Kidney (tissue), 14 donors: ENCODE measurements around the gene RAB33A. TPM values are rescaled to one million over a fixed set of nuclear protein-coding genes. Genes with fewer than 3 reads are reported as not detected.

Source experiments
- DNase-seq, 5 donors: peaks; one replicate each; pipeline ENCODE4 v3.0.0-alpha.2; 2013 to 2020
- FAIRE-seq: peaks from 2 replicates; lab custom pipeline; 2012; peaks lifted over from hg19 to GRCh38; lab: Jason Lieb, UNC
- H3K27ac ChIP-seq, 2 donors: one replicate each; pipeline ENCODE4 v1.7.0; 2013; ENCODE audit warnings: low read depth in 2 of 2, low read length in 2 of 2, inconsistent platforms in 1 of 2
- H3K27me3 ChIP-seq: one replicate; pipeline ENCODE4 v1.7.1; 2013; ENCODE audit warnings: low read length, inconsistent platforms; ENCODE audit not compliant: control insufficient read depth, insufficient read depth
- H3K36me3 ChIP-seq, 3 donors: one replicate each; pipeline versions ENCODE4 v1.7.0 to v1.7.1; 2013; ENCODE audit warnings: low read length in 3 of 3, control low read depth in 1 of 3, inconsistent platforms in 1 of 3; ENCODE audit not compliant: insufficient read depth in 3 of 3, control insufficient read depth in 2 of 3
- H3K4me1 ChIP-seq, 3 donors: one replicate each; pipeline versions ENCODE4 v1.7.0 to v1.7.1; 2013; ENCODE audit warnings: low read length in 3 of 3, inconsistent platforms in 1 of 3, low read depth in 1 of 3; ENCODE audit not compliant: control insufficient read depth in 2 of 3, insufficient read depth in 2 of 3
- H3K4me3 ChIP-seq, 3 donors: one replicate each; pipeline versions ENCODE4 v1.7.0 to v1.8.1; 2013; ENCODE audit warnings: low read length in 3 of 3, control low read depth in 1 of 3, inconsistent platforms in 1 of 3
- H3K9ac ChIP-seq, 3 donors: one replicate each; pipeline versions ENCODE4 v1.7.0 to v1.7.1; 2013; ENCODE audit warnings: low read length in 3 of 3, control low read depth in 1 of 3, inconsistent platforms in 1 of 3
- H3K9me3 ChIP-seq, 3 donors: one replicate each; pipeline versions ENCODE4 v1.7.0 to v1.7.1; 2013; ENCODE audit warnings: low read length in 3 of 3, control low read depth in 1 of 3, inconsistent platforms in 1 of 3; ENCODE audit not compliant: control insufficient read depth in 2 of 3, insufficient read depth in 1 of 3
- intact Hi-C: fragments of 100-400 bp; cut with DNase I; formaldehyde crosslinking; loops from one replicate; pipeline ENCODE4 v1.11.1; 2022
- polyA plus RNA-seq: library from polyadenylated mRNA; stranded (reverse); fragments of 350-450 nt; fragmentation: Illumina TruSeq; extraction: RNeasy Lipid Tissue Mini Kit (QIAGEN cat#74804); gene quantifications from one replicate; pipeline ENCODE4 v1.2.3, GENCODE V29; 2014; ENCODE audit warnings: low read depth, low replicate concordance; ENCODE audit not compliant: insufficient read depth
- total RNA-seq: library from RNA; stranded (reverse); fragmentation: NEBNext Ultra II Directional; extraction: Animal tissue kit (Norgen Biotek cat#: 25700); gene quantifications from one replicate; pipeline ENCODE4 v1.2.1, GENCODE V29; 2021
- TF ChIP-seq, protein P1 (sequence below): IDR thresholded peaks from 3 replicates; pipeline ENCODE4 v1.5.1; 2012; ENCODE audit warnings: mild to moderate bottlenecking, moderate library complexity, borderline replicate concordance; ENCODE audit not compliant: insufficient read depth; ENCODE audit errors: extremely low read depth
- donor health status: control.
- donor health status: control.
- donor health status: control.
- donor health status: control.
- donor health status: control.
- donor health status: DM: yes; HTN: yes; CAD: no.
- donor health status: Normal renal cell carcinoma (clear cell type).

The RAB33A gene
- total and polyA plus RNA-seq, 2 donors from 2014 or later, result 2.9 TPM; not detected in 1

DNA sequence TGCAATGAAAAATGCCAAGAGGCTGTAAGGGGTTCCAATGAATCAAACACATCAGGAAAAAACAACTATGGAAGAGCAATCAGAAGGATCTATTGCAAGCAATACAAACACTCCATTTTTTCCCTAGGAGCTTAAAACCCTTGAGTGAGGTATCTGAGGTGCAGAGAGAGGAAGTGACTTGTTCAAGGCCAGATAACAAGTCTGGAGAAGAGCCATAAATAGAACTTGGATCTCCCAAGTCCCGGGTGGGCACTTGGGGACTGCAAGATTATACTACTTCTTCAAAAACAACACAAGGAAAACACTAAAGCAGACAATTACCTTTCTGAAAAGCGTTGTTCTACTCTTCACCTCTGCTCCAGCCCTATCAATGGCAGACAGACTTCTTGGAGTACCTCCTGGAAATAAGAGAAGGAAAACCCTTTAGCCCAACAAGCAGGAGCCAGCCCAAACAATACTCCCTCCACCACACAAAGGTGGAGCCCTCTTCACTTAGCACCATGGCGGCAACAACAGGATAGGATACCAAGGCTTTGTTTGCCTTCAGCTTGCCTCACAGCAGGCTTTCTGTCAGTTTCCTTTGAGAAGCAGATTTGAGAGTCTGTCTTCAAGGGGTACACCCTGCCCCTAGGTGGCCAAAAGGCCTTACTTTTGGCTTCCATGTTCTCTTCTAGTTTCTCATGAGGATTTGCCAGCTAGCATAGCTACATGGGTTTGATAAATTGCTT lies 32.1 kb upstream of the RAB33A start:
- no peak overlapping the region for H3K9ac ChIP-seq
- no peaks in the 10 kb centered on the region for H3K27me3 ChIP-seq
- no peaks in the 10 kb centered on the region for H3K9me3 ChIP-seq
- H3K27ac ChIP-seq, result no peak overlapping the region
- TF ChIP-seq, protein P1, sequence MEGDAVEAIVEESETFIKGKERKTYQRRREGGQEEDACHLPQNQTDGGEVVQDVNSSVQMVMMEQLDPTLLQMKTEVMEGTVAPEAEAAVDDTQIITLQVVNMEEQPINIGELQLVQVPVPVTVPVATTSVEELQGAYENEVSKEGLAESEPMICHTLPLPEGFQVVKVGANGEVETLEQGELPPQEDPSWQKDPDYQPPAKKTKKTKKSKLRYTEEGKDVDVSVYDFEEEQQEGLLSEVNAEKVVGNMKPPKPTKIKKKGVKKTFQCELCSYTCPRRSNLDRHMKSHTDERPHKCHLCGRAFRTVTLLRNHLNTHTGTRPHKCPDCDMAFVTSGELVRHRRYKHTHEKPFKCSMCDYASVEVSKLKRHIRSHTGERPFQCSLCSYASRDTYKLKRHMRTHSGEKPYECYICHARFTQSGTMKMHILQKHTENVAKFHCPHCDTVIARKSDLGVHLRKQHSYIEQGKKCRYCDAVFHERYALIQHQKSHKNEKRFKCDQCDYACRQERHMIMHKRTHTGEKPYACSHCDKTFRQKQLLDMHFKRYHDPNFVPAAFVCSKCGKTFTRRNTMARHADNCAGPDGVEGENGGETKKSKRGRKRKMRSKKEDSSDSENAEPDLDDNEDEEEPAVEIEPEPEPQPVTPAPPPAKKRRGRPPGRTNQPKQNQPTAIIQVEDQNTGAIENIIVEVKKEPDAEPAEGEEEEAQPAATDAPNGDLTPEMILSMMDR, result no peak
- intact Hi-C loops, result loop anchor here (10.0 kb wide), 1 partner anchor 65 kb away; no protein-coding TSS in a partner anchor
- DNase-seq (no peak), FAIRE-seq (no peak)
- H3K4me3 ChIP-seq, result no peak overlapping the region
- H3K4me1 ChIP-seq, result no peaks in the 10 kb centered on the region
- H3K36me3 ChIP-seq, result peaks cover 0 to 24% (median 12%) of the 10 kb centered on the region in 3 donors

DNA sequence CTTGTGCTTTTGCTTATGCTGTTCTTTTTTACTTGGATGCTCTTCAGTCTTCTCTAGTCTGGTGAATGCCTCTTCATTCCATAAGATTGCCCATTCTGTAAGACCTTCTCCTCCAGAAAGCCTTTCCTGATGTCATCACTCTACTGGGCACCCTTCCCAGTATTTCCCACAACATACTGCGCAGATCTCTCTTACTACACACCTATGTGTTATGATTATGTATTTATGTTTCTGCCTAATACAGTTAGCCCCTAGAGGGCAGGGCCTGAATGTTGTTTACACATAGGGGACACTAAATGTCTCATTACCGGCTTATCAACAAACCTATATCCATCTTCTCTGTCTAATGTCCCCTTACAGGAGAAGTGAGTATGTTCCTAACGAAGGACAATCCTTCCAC lies 27.3 kb upstream of the RAB33A start:
- Histone ChIP-seq H3K9me3 (peaks cover 0 to 1% (median 0%) of the 10 kb centered on the region in 3 donors), H3K4me3 (no peak overlapping the region), H3K27me3 (no peaks in the 10 kb centered on the region), H3K36me3 (peaks cover 0 to 28% (median 18%) of the 10 kb centered on the region in 3 donors), H3K4me1 (no peaks in the 10 kb centered on the region), H3K9ac (no peak overlapping the region), H3K27ac (no peak overlapping the region)
- TF ChIP-seq, protein P1, result no peak
- FAIRE-seq, result no peak
- intact Hi-C loops, result loop anchor here (10.0 kb wide), 1 partner anchor 70 kb away; no protein-coding TSS in a partner anchor
- no peak for DNase-seq

DNA sequence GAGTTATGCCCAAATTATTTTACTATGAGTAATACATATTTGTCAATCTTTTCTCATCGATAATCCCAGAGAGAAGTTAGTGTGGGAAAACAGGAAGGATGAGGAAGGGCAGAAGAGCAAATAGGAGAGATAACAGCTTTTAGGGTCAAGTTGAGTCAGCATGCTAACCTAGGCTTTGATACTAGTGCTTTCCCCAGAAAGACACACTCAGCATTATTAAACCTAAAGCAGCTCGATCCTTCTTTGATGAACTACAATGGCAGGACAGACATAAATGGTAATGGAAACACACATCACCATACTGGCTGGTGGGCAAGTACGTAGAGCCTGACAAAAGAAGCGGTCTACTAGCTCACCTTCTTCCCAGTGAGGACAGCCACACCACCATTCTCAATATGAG lies 26.6 kb upstream of the RAB33A start:
- Histone ChIP-seq H3K36me3 (peaks cover 0 to 25% (median 15%) of the 10 kb centered on the region in 3 donors), H3K4me1 (no peaks in the 10 kb centered on the region), H3K27ac (no peak overlapping the region), H3K4me3 (no peak overlapping the region), H3K9ac (no peak overlapping the region), H3K27me3 (no peaks in the 10 kb centered on the region), H3K9me3 (peaks cover 0 to 1% (median 0%) of the 10 kb centered on the region in 3 donors)
- TF ChIP-seq, protein P1, result no peak
- FAIRE-seq (no peak), DNase-seq (no peak)
- intact Hi-C loops, result loop anchor here (10.0 kb wide), 1 partner anchor 70 kb away; no protein-coding TSS in a partner anchor
